Activated T-helper 9 cell treated with anti-CD3 and anti-CD28 coated beads, Interleukin-2, amount 50 U/mL, for 16 hours (primary cell): ENCODE results near the gene ACSF2.
"Not testable (repeated sequence)": the region's sequence is repeated elsewhere in the genome, so short reads cannot be mapped to it uniquely, and the experiment has no call there.

ENCODE experiments used
- DNase-seq: peaks from one replicate; pipeline ENCODE4 v3.0.0-alpha.2; 2020; ENCODE audit warnings: low read depth

Gene ACSF2

GRCh38 chr17:50465171-50465570 lies 39.2 kb downstream of the ACSF2 start:
- DNase-seq = no peak

- no peak for DNase-seq
Observed at GRCh38 chr17:50465635-50466034, 39.6 kb downstream of the ACSF2 start.

DNA sequence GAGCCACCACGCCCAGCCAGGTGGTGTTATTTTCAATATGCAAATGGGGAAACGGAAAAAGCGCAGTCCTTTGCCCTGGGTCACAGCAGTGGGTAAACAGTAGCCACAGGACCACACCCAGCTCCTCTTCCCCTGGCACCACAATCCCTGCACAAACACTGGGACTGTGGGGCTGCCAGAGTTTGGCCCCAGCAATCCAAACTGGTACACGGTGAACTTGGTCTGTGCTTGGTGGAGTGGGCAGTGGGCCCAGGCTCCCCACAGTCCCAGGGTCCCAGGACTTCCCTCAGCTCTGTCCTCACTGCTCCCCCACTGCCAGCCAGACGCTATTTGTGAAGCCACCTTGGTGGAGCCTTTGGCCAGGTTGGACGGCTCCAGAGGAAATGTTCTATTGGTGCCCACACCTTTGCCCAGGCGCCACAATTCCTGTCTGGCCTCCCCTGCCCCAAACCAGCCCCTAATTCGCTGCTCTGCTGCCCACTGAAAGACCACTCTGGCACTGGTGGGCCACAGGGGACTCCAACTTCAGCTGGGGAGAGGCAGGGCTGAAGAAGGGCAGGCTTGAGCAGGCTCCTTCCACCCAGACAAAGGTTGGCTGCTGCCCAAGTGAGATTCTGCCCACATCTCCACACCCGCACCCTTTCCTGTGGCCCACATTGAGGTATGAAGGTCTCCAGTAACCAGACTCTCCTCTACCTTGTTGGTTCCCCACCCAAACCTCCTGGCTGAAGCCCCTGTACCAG lies 40.5 kb downstream of the ACSF2 start:
- DNase-seq = no peak

GRCh38 chr17:50467114-50467854 lies 41.3 kb downstream of the ACSF2 start:
- no peak for DNase-seq

- no peak for DNase-seq
Observed at GRCh38 chr17:50467855-50468303, 41.9 kb downstream of the ACSF2 start.

- no peak for DNase-seq
Observed at GRCh38 chr17:50468304-50469207, 42.5 kb downstream of the ACSF2 start, which contains the start of gene CHAD. TSS of gene CHAD (minus strand) at chr17:50468880. CDS start at chr17:50468813, 67 bp downstream.

GRCh38 chr17:50469208-50469605 lies 43.2 kb downstream of the ACSF2 start:
- DNase-seq = no peak

DNA sequence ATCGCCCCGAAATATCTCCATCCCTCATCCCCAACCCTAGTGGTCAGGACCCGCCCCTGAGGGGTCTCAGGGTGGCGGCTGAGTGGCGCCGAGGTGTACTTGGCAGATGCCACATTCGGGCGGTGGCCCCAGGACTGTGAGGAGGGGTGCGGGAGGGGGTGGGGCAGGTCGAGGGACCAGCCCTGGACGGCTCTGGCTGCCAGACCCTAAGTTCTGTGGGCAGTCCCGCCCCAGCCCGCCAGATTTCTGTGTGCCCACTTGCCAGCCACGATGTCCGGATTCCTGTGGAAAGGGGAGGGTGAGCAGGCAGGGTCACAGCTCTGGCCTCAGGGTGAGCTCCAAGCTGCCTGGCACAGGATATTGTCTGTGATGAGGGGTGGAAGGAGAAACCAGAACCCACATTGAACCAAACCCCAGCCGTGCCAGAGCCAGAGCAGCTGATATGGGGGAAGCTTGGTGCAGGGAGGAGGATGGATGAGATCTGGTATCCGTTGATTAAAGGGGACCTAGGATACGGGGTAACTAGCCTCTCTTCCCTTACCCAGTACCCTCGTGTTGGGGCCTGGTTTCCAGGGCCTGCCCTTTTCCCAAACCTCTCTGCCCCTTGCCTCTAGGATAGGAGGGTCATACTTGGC lies 43.8 kb downstream of the ACSF2 start:
- no peak for DNase-seq

- DNase-seq = no peak
Observed at GRCh38 chr17:50470426-50470825, 44.4 kb downstream of the ACSF2 start.

DNA sequence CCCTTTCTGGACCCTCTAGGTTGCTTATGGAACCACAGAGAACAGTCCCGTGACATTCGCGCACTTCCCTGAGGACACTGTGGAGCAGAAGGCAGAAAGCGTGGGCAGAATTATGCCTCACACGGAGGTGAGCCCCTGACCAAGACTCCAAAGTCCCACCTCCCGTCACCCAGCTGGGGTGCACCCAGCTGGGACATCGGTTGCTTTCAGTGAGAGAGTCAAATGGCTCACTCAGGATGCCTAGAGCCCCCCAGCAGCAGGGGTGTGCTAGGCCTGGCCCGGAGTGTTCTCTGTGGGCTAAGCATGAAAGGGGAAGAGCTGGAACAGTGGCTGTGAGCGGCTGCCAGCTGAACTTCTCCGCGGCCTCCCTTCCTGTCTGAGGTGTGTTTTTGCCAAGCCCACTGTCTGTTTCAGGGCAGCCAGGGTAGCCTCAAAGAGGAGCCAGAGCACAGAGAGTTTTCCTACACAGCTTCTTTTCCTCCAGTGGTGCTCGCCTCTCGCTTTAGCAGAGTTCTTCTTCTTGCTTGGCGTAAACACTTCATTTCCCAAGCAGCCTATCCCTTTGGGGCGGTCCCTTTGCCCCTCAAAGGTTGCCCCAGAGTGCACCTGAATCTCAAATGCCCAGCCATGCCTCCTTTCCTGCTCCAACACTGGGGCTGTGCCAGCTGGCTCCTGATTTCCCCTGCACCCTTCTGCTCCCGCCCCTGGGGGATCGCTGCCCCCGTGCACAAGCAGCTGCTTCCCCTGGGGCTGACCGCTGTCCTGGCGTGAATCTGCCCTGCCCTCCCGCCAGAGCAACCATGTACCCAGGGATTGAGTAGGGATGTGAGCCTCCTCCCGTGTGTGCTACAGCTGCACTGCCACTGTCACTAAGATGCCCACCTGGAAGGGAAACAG lies 45.2 kb downstream of the ACSF2 start:
- DNase-seq = no peak

GRCh38 chr17:50472286-50472685 lies 46.3 kb downstream of the ACSF2 start:
- no peak for DNase-seq

DNA sequence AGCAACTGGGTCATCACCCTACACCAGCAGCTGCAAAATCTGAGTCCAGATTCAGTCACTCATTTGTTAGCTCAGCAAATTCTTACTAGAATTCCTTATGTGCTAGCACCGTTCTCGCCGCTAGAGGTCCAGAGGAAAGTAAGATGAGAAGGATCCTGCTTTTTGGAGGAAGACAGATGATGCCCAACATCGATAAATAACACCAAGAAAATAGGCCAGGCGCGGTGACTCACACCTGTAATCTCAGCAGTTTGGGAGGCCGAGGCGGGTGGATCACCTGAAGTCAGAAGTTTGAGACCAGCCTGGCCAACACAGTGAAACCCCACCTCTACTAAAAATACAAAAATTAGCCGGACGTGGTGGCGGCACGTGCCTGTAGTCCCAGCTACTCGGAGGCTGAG lies 46.7 kb downstream of the ACSF2 start:
- DNase-seq = not testable (repeated sequence)

DNA sequence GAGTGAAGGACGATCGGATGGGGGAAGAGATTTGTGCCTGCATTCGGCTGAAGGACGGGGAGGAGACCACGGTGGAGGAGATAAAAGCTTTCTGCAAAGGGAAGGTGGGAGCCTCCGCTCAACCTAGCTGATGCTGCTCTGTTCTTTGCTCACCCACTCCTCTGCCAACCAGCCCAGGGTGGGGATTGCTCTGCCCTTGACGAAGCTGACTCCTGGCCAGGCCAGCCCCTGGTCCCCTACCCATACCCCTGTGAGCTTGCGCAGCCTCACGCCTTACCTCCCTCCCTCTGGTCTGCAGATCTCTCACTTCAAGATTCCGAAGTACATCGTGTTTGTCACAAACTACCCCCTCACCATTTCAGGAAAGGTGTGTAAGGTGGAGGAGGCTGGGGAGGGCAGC lies 47.9 kb downstream of the ACSF2 start:
- DNase-seq = no peak

- DNase-seq = no peak
Observed at GRCh38 chr17:50474523-50474922, 48.5 kb downstream of the ACSF2 start.

DNA sequence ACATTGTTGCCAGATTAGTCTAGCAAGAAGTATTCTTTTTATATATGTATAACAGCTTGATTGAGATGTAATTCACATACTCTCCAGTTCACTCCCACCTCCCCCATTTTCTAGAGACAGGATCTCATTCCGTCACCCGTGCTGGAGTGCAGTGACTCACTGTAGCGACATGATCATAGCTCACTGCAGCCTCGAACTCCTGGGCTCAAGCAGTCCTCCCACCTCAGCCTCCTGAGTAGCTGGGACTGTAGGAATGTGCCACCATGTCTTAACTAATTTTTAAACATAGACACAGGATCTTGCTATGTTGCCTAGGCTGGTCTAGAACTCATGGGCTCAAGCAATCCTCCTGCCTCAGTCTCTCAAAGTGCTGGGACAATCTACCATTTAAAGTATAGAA lies 49.3 kb downstream of the ACSF2 start:
- no peak for DNase-seq

GRCh38 chr17:50475775-50476544 lies 49.9 kb downstream of the ACSF2 start:
- DNase-seq = not testable (repeated sequence)

GRCh38 chr17:50476545-50477315 lies 50.7 kb downstream of the ACSF2 start:
- no peak for DNase-seq

GRCh38 chr17:50477976-50478375 lies 52.0 kb downstream of the ACSF2 start:
- DNase-seq = no peak
